ENCODE measurements around the gene PRXL2B. TPM values are rescaled to one million over a fixed set of nuclear protein-coding genes. Genes with fewer than 3 reads are reported as not detected.
A peak's percentile ranks its signal among the peaks of the same experiment; 100 is the strongest.
"Not testable (repeated sequence)": the region's sequence is repeated elsewhere in the genome, so short reads cannot be mapped to it uniquely, and the experiment has no call there.

The PRXL2B gene
- total RNA-seq, 6 experiments from 2014 or later = 5.1 to 18.6 (median 11.1) TPM

DNA sequence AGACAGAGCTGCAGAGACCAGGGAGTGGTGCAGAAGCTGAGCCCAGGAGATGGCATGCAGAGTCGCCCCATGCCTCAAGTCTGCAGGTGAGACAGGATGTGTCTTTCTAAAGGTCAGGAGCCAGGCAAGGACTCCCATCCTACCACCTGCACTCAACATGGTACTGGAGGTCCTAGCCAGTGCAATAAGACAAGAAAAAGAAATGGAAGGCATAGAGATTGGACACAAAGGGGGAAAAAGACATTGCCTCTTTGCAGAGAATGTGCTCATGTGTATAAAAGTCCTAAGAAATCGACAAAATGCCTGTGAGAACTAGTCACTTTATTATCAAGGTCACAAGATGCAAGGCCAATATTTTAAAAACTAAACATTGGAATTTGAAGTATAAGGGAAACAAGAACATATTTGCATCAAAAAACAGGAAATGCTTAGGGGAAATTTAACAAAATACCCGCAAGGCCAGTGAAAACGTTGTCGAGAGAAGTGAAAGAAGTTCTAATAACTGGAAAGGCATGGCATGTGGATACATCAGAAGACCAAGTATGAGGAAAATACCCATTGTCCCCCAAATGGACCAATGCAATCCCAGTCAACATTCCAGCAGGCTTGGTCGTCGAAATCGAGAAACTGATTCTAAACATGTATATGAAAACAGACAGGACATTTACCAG lies 13.2 kb upstream of the PRXL2B start:
- peaks cover 0 to 8% (median 0%) of the 10 kb centered on the region in 4 donors for H3K9me3 ChIP-seq
- intact Hi-C loops (cut with DNase I) = no loop called here
- H3K36me3 ChIP-seq = no peaks in the 10 kb centered on the region
- H3K27me3 ChIP-seq = no peaks in the 10 kb centered on the region
- 83% methylated on average over 8 of the region's 8 CpGs for WGBS (ENCODE audit: insufficient coverage, low coverage, low lambda C conversion rate, missing lambda C conversion rate)
- DNase-seq = no peak
- H3K4me1 ChIP-seq = peaks cover 0 to 19% (median 11%) of the 10 kb centered on the region in 4 donors
- ATAC-seq = no peak
- TF ChIP-seq POLR2A (IDR thresholded peaks at IDR 0.05) = no peak
- TF ChIP-seq CTCF (IDR thresholded peaks at IDR 0.05) = no peak
- H3K27ac ChIP-seq = no peak overlapping the region
- H3K4me3 ChIP-seq = no peak overlapping the region

- TF ChIP-seq POLR2A (IDR thresholded peaks at IDR 0.05) = no peak
- no peak for TF ChIP-seq CTCF (IDR thresholded peaks at IDR 0.05)
- no peak overlapping the region for H3K4me3 ChIP-seq
- H3K36me3 ChIP-seq = no peaks in the 10 kb centered on the region
- intact Hi-C loops (cut with DNase I) = no loop called here
- H3K9me3 ChIP-seq = peaks cover 0 to 8% (median 0%) of the 10 kb centered on the region in 4 donors
- DNase-seq = no peak
- H3K27ac ChIP-seq = no peak overlapping the region
- no peak for ATAC-seq
- peaks cover 0 to 23% (median 11%) of the 10 kb centered on the region in 4 donors for H3K4me1 ChIP-seq
- no peaks in the 10 kb centered on the region for H3K27me3 ChIP-seq
- WGBS (ENCODE audit: insufficient coverage, low coverage, low lambda C conversion rate, missing lambda C conversion rate) = 79% methylated on average over 8 of the region's 9 CpGs
Observed at GRCh38 chr1:2574350-2574749, 12.2 kb upstream of the PRXL2B start.

DNA sequence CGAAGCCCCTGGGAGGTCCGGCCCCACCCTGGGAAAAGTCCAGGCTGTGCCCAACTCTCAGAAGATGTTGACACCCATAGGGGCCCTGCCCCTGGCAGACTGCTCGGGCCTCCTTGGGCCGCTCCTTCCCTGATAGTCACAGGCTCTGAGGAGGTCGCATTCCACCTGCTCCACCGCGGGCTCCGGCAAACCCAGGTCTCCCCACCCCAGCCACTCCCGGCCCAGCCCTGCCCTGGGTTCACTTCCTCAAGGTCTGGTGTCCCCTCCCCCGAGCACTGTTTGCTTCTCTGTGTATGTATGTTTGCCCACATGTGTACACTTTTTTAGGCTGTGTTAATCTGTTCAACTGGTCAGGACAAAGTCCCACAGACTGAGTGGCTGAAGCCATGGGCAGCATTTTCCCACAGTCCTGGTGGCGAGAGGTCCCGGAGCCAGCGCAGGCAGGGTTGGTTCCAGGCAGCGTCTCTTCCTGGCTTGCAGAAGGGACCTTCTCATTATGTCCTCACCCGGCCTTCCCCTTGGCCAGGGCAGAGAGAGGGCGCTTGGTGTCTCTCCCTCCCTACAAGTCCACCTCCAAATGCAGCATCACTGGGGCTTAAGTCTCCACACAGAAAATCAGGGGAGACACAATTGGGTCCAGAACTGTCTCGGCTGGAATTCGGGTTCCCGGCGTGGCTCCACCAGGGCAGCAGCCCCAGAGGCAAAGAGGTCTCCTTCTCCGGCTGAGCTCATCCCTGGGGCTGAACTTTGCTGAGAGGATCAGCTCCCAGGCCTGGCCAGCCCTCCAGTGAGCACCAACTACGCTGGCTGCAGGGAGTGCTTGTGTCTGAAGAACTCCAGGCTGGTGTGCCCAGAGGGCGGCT lies 10.5 kb upstream of the PRXL2B start:
- H3K27me3 ChIP-seq = no peaks in the 10 kb centered on the region
- no peak overlapping the region for H3K4me3 ChIP-seq
- intact Hi-C loops (cut with DNase I) = no loop called here
- H3K4me1 ChIP-seq = peaks cover 0 to 23% (median 11%) of the 10 kb centered on the region in 4 donors
- H3K36me3 ChIP-seq = no peaks in the 10 kb centered on the region
- DNase-seq (peak; percentile 55 to 74 (median 74)), ATAC-seq (peak; percentile 72 to 83 (median 76))
- H3K9me3 ChIP-seq = peaks cover 0 to 8% (median 0%) of the 10 kb centered on the region in 4 donors
- TF ChIP-seq CTCF (IDR thresholded peaks at IDR 0.05) (no peak), POLR2A (IDR thresholded peaks at IDR 0.05) (peak; percentile 38)
- WGBS (ENCODE audit: insufficient coverage, low coverage, low lambda C conversion rate, missing lambda C conversion rate) = 39% methylated on average over 8 of the region's 23 CpGs
- peak overlapping the region; percentile 44 to 51 (median 51) for H3K27ac ChIP-seq

DNA sequence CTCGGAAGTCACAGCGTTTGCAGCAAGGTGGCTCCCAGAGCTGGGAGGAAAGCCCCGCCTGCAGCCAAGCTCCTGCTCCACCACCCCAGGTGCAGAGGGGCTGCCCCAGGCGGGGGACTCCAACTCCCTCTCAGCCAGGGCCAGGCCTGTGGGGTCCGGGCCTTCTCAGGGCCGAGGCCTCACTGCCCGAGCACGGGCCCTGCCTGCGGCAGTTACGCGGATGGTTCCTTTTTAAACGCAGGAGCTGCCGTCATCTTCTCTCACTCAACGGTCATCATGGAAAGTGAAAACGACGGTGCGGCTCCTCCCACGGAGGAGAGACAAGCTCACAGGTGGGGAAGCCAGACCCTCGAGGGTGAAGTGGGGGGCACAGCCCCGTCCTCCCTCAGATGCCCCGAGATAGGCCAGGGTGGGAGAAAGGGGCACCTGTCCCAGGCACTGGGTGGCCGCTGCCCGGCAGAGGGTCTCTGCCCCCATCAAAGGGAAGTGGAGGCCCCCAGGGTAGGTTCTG lies 9.0 kb upstream of the PRXL2B start:
- 58% methylated on average over 9 of the region's 23 CpGs for WGBS (ENCODE audit: insufficient coverage, low coverage, low lambda C conversion rate, missing lambda C conversion rate)
- Histone ChIP-seq H3K27ac (peak overlapping the region; percentile 59 to 84 (median 74)), H3K4me1 (peaks cover 0 to 23% (median 11%) of the 10 kb centered on the region in 4 donors)
- H3K36me3 ChIP-seq; H3K27me3 ChIP-seq; H3K9me3 ChIP-seq; ATAC-seq; intact Hi-C loops (cut with DNase I); H3K4me3 ChIP-seq: not testable (repeated sequence)
- DNase-seq = peak in 2 of 3 donors; percentile 26 to 49

Data from right lobe of liver (tissue), 6 donors.